CD14-positive monocyte (primary cell): Measurements from ENCODE around the gene ZNF117. TPM values are rescaled to one million over a fixed set of nuclear protein-coding genes. Genes with fewer than 3 reads are reported as not detected.
"Not testable (repeated sequence)": the region's sequence is repeated elsewhere in the genome, so short reads cannot be mapped to it uniquely, and the experiment has no call there.

Experiments used
- DNase-seq, 3 donors: peaks; one replicate each; pipeline ENCODE4 v3.0.0-alpha.2; 2011 to 2022
- H2AFZ ChIP-seq: 2 replicates; pipeline ENCODE4 v1.6.0; 2012; ENCODE audit warnings: mild to moderate bottlenecking, low read depth, low read length, inconsistent platforms; ENCODE audit not compliant: insufficient read depth, poor library complexity, severe bottlenecking
- H3K27ac ChIP-seq, 2 donors: 1 replicate in 1 of 2; 2 replicates in 1 of 2; pipeline ENCODE4 v1.5.1; 2012 to 2013; ENCODE audit warnings: low read length in 2 of 2, control low read depth in 1 of 2, inconsistent platforms in 1 of 2, low read depth in 1 of 2, mild to moderate bottlenecking in 1 of 2
- H3K27me3 ChIP-seq, 2 donors: one replicate each; pipeline versions ENCODE4 v1.6.0 to v1.6.1; 2011 to 2013; ENCODE audit warnings: low read length in 2 of 2; ENCODE audit not compliant: control insufficient read depth in 2 of 2, insufficient read depth in 2 of 2
- H3K36me3 ChIP-seq, 2 donors: replicated peaks in 1 of 2; 1 replicate in 1 of 2; 2 replicates in 1 of 2; pipeline versions ENCODE4 v1.5.1 to v1.6.1; 2012 to 2013; ENCODE audit warnings: low read length in 2 of 2, control low read depth in 1 of 2, inconsistent platforms in 1 of 2, mild to moderate bottlenecking in 1 of 2; ENCODE audit not compliant: insufficient read depth in 2 of 2, control insufficient read depth in 1 of 2
- H3K4me1 ChIP-seq, 2 donors: 1 replicate in 1 of 2; 2 replicates in 1 of 2; pipeline versions ENCODE4 v1.5.1 to v1.6.1; 2012 to 2013; ENCODE audit warnings: low read length in 2 of 2, control low read depth in 1 of 2, inconsistent platforms in 1 of 2, mild to moderate bottlenecking in 1 of 2, moderate library complexity in 1 of 2; ENCODE audit not compliant: insufficient read depth in 2 of 2, control insufficient read depth in 1 of 2
- H3K4me2 ChIP-seq: replicated peaks from 2 replicates; pipeline ENCODE3; 2012; ENCODE audit warnings: low read length, moderate library complexity, mild to moderate bottlenecking; ENCODE audit not compliant: poor library complexity, severe bottlenecking; ENCODE audit errors: extremely low read depth
- H3K4me3 ChIP-seq, 3 experiments: fragments of 200-600 bp in 1 of 3; sonication (generic) in 1 of 3; replicated peaks in 1 of 3; 1 replicate in 2 of 3; 2 replicates in 1 of 3; pipeline ENCODE4 v1.5.1; 2011 to 2013; ENCODE audit warnings: low read length in 3 of 3, mild to moderate bottlenecking in 3 of 3, control low read depth in 2 of 3, low read depth in 2 of 3, inconsistent platforms in 1 of 3, moderate library complexity in 1 of 3
- H3K79me2 ChIP-seq: 2 replicates; pipeline ENCODE4 v1.6.0; 2012; ENCODE audit warnings: mild to moderate bottlenecking, control low read depth, inconsistent platforms, low read length, moderate library complexity; ENCODE audit not compliant: insufficient read depth
- H3K9ac ChIP-seq: 2 replicates; pipeline ENCODE4 v1.6.0; 2017; ENCODE audit warnings: low read length, mild to moderate bottlenecking; ENCODE audit not compliant: insufficient read depth, poor library complexity, severe bottlenecking
- H3K9me3 ChIP-seq, 2 donors: replicated peaks in 1 of 2; 1 replicate in 1 of 2; 2 replicates in 1 of 2; pipeline versions ENCODE4 v1.5.1 to v1.6.1; 2012 to 2013; ENCODE audit warnings: low read length in 2 of 2, control low read depth in 1 of 2; ENCODE audit not compliant: control insufficient read depth in 1 of 2, insufficient read depth in 1 of 2
- H4K20me1 ChIP-seq: 2 replicates; pipeline ENCODE4 v1.6.0; 2012; ENCODE audit warnings: mild to moderate bottlenecking, low read length, control low read depth, moderate library complexity; ENCODE audit not compliant: insufficient read depth
- H3K27ac Mint-ChIP-seq, 7 donors: one replicate each; pipeline ENCODE4 v1.8.0; 2020; ENCODE audit warnings: mild to moderate bottlenecking in 7 of 7, mixed read lengths in 7 of 7, moderate library complexity in 6 of 7, inconsistent platforms in 2 of 7
- H3K27me3 Mint-ChIP-seq, 3 donors: one replicate each; pipeline ENCODE4 v1.8.0; 2021 to 2022; ENCODE audit warnings: low read depth in 3 of 3, mild to moderate bottlenecking in 3 of 3, mixed read lengths in 3 of 3, moderate library complexity in 3 of 3, inconsistent platforms in 1 of 3
- H3K36me3 Mint-ChIP-seq, 2 donors: one replicate each; pipeline ENCODE4 v1.8.0; 2020; ENCODE audit warnings: mixed read lengths in 2 of 2, inconsistent platforms in 1 of 2, mild to moderate bottlenecking in 1 of 2
- H3K4me1 Mint-ChIP-seq: one replicate; pipeline ENCODE4 v1.8.0; 2020; ENCODE audit warnings: mild to moderate bottlenecking, mixed read lengths
- H3K4me3 Mint-ChIP-seq, 2 donors: one replicate each; pipeline ENCODE4 v1.8.0; 2020; ENCODE audit warnings: mild to moderate bottlenecking in 2 of 2, mixed read lengths in 2 of 2, moderate library complexity in 1 of 2
- H3K9me3 Mint-ChIP-seq, 7 donors: one replicate each; pipeline ENCODE4 v1.8.0; 2020 to 2022; ENCODE audit warnings: mixed read lengths in 7 of 7, mild to moderate bottlenecking in 6 of 7, moderate library complexity in 6 of 7, inconsistent platforms in 2 of 7
- WGBS: methylation state at CpG from one replicate; pipeline ENCODE4 v1.1.5; 2013; ENCODE audit warnings: missing lambda C conversion rate; ENCODE audit not compliant: insufficient coverage; 5-methylcytosine and 5-hydroxymethylcytosine counted together
- intact Hi-C, 2 donors: fragments of 100-400 bp; cut with micrococcal nuclease; formaldehyde crosslinking; loops; one replicate each; pipeline versions ENCODE4 v1.15.0 to v1.15.1; 2023
- polyA minus RNA-seq: library from RNA; depleted of rRNA, polyadenylated mRNA; stranded (reverse); fragments of >200 nt; gene quantifications from 2 replicates; pipeline ENCODE4 v1.2.3, GENCODE V29; 2012
- polyA plus RNA-seq, 3 donors: library from polyadenylated mRNA; depleted of rRNA in 1 of 3; unstranded in 2 of 3; stranded (reverse) in 1 of 3; fragments of 300-500 nt in 2 of 3; fragments of >200 nt in 1 of 3; fragmentation: Illumina TruSeq in 2 of 3; gene quantifications; 1 replicate in 2 of 3; 2 replicates in 1 of 3; pipeline ENCODE4 v1.2.3, GENCODE V29; 2012 to 2021
- total RNA-seq, 12 experiments: library from RNA in 1 of 12; stranded (reverse) in 1 of 12; fragments of 120-200 nt in 1 of 12; gene quantifications; one replicate each; pipeline ENCODE4 v1.2.4 and lab custom pipeline; 2013 to 2026; ENCODE audit warnings: mixed read lengths in 6 of 12, inconsistent platforms in 1 of 12
- TF ChIP-seq, protein P1 (sequence below): fragments of 200-600 bp; IDR thresholded peaks from one replicate; pipeline ENCODE4 v1.8.0; 2022; ENCODE audit warnings: antibody characterized with exemption, mild to moderate bottlenecking

Gene ZNF117
- total RNA-seq (2013): 13.6 TPM
- 1 to 10 TPM in 1 of 3 donors, under 1 TPM in 2; 0.37 to 8.7 (median 0.64) TPM for polyA plus RNA-seq
- polyA minus RNA-seq: 1.9 and 2.2 TPM in 2 replicates
- 6.5 to 55.6 (median 25.3) reads per million in 11 experiments for total RNA-seq (lab: John Stamatoyannopoulos, UW)

- no peak within 1 kb of the TSS for H3K4me3 Mint-ChIP-seq
- H2AFZ ChIP-seq: no peak within 1 kb of the TSS
- H3K4me3 ChIP-seq: no peak within 1 kb of the TSS
- no peaks in the 10 kb centered on the region for H3K27me3 ChIP-seq
- peaks cover 6% of the 10 kb centered on the region for H3K4me1 Mint-ChIP-seq
- DNase-seq: no peak
- intact Hi-C loops: no loop called here
- peaks cover 0 to 14% of the 10 kb centered on the region in 2 donors for H3K36me3 ChIP-seq
- H4K20me1 ChIP-seq: no peaks in the 10 kb centered on the region
- peak within 1 kb of the TSS in 2 of 7 donors; percentile 9 to 62 for H3K27ac Mint-ChIP-seq
- H3K79me2 ChIP-seq: no peaks in the 10 kb centered on the region
- peaks cover 68 to 97% (median 90%) of the 10 kb centered on the region in 7 donors for H3K9me3 Mint-ChIP-seq
- H3K27me3 Mint-ChIP-seq: no peaks in the 10 kb centered on the region
- H3K4me1 ChIP-seq: no peaks in the 10 kb centered on the region
- peaks cover 20 to 37% of the 10 kb centered on the region in 2 donors for H3K36me3 Mint-ChIP-seq
- TF ChIP-seq, protein P1, sequence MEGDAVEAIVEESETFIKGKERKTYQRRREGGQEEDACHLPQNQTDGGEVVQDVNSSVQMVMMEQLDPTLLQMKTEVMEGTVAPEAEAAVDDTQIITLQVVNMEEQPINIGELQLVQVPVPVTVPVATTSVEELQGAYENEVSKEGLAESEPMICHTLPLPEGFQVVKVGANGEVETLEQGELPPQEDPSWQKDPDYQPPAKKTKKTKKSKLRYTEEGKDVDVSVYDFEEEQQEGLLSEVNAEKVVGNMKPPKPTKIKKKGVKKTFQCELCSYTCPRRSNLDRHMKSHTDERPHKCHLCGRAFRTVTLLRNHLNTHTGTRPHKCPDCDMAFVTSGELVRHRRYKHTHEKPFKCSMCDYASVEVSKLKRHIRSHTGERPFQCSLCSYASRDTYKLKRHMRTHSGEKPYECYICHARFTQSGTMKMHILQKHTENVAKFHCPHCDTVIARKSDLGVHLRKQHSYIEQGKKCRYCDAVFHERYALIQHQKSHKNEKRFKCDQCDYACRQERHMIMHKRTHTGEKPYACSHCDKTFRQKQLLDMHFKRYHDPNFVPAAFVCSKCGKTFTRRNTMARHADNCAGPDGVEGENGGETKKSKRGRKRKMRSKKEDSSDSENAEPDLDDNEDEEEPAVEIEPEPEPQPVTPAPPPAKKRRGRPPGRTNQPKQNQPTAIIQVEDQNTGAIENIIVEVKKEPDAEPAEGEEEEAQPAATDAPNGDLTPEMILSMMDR: no peak
- 70% methylated on average over 4 of the region's 4 CpGs for WGBS
- peaks cover 66 to 96% of the 10 kb centered on the region in 2 donors for H3K9me3 ChIP-seq
- no peak within 1 kb of the TSS for H3K9ac ChIP-seq
- no peak within 1 kb of the TSS for H3K4me2 ChIP-seq
- no peak within 1 kb of the TSS for H3K27ac ChIP-seq
Observed at GRCh38 chr7:64990936-64991335, at the start of gene ZNF117. Gene ZNF117 (minus strand): TSS chr7:64991036.

- intact Hi-C loops: loop anchor here (5.0 kb wide), 2 partner anchors 36 to 41 kb away; no protein-coding TSS in a partner anchor
- not testable (repeated sequence) for H3K36me3 Mint-ChIP-seq
Observed at GRCh38 chr7:65038767-65039166, 47.9 kb upstream of the ZNF117 start.

More at GRCh38 chr7:65038767-65039166, 47.9 kb upstream of the ZNF117 start:
- H3K27ac ChIP-seq: peak overlapping the region; percentile 42 to 66
- peaks cover 28 to 35% of the 10 kb centered on the region in 2 donors for H3K4me1 ChIP-seq
- peaks cover 38% of the 10 kb centered on the region for H3K4me1 Mint-ChIP-seq
- H3K4me3 ChIP-seq: peak overlapping the region; percentile 65 to 78 (median 70)
- peak overlapping the region; percentile 83 to 89 for H3K4me3 Mint-ChIP-seq
- not testable (repeated sequence) for H3K36me3 ChIP-seq, H3K9me3 ChIP-seq, H4K20me1 ChIP-seq, H3K27me3 ChIP-seq, H3K9me3 Mint-ChIP-seq, H3K27me3 Mint-ChIP-seq
- H3K9ac ChIP-seq: peak overlapping the region; percentile 76
- peak overlapping the region; percentile 57 to 91 (median 75) for H3K27ac Mint-ChIP-seq
- peaks cover 26% of the 10 kb centered on the region for H3K79me2 ChIP-seq
- WGBS: 0% methylated on average over 30 of the region's 35 CpGs
- peak in 1 of 3 donors; percentile 9 for DNase-seq
- peak overlapping the region; percentile 46 for H3K4me2 ChIP-seq
- H2AFZ ChIP-seq: peak overlapping the region; percentile 63
